GM19035 (cell line): ENCODE results near the gene TRIM59.
"Not testable (repeated sequence)": the region's sequence is repeated elsewhere in the genome, so short reads cannot be mapped to it uniquely, and the experiment has no call there.

Experiments used
- ATAC-seq: cut with Tn5 transposase; IDR thresholded peaks from one replicate; pipeline ENCODE4 v1.9.1; 2021; ENCODE audit not compliant: unreplicated experiment

TRIM59 gene

DNA sequence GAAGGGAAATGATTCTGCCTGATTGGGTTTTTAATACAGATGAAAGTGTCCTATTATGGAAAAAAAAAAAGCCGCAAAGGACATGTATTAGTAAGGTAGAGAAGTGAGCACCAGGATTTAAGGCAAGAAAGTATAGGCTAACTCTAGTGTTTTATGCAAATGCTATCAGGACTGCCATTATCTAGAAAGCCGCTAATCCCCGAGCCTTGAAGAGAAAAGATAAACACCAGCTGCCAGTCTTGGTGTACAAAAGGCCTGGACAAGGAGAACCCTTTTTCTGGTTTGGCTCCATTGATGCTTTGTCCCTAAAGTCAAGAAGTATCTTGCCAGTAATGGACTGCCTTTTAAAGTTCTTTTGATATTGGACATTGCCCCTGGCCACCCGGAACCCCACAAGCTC, 8.6 kb upstream of the TRIM59 start:
- ATAC-seq: no peak

DNA sequence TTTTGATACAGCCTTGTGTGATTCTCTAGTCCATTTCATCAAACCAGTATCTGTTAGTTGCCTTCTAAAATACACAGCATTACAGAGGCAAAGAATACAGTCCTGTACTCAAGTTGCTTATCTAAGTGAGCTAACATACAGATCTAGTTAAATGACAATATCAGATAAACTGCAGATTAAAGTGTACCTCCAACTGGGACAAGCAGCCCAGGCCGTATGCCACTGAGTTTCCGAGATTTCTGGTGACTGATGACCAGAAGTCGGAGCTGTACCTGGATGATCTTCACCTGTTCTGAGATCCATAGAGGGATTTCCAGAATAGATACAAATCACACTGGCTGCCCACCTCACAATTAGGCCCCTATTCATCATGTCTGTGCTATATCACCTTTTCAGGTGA, 6.3 kb upstream of the TRIM59 start:
- ATAC-seq: no peak

DNA sequence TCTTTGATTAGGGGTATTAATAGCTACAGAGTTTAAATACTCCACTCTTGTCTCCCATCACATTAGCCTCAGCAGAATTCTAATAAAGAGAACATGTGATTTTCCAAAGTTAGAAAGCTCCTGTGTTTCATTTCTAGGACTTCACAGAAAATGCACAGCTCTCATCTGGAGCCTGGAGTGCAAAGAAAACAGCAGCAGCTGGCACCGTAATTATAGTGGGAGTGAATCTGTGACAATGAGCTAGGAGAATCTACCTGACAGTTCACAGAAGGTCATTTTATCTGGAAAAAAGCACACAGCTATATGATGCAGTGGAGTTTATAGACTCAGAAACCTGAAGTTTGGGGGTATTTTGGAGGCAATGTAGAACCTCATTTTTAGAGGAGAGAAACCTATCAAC, 5.4 kb upstream of the TRIM59 start:
- ATAC-seq: no peak

DNA sequence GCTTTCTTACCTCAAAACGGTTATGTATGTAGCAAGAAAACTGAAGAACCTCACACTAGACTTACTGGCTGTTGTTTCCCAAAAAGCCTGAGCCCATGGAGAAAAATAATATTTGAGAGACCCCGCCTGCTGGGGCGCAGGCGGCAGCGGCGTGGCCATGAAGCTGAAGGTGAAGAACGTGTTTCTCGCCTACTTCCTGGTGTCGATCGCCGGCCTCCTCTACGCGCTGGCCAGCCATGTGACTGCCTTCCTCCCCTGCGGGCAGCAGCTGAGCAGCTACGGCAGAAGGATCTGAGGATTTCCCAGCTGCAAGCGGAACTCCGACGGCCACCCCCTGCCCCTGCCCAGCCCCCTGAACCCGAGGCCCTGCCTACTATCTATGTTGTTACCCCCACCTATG, 2.7 kb upstream of the TRIM59 start:
- ATAC-seq: not testable (repeated sequence)

DNA sequence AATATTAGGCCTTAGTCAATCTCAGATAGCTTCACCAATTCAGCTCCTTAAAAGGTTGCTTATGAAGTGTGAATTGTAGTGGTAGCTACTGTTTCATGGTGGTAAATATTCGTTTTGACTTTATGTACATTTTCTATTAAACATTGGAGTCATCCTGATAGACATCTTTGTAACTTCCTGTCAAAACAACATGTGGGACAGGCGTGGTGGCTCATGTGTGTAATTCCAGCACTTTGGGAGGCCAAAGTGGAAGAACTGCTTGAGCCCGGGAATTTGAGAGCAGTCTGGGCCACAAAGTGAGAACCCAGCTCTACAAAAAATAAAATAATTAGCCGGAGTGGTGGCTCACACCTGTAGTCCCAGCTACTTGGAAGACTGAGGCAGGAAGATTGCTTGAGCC, 2.0 kb upstream of the TRIM59 start:
- no peak for ATAC-seq

DNA sequence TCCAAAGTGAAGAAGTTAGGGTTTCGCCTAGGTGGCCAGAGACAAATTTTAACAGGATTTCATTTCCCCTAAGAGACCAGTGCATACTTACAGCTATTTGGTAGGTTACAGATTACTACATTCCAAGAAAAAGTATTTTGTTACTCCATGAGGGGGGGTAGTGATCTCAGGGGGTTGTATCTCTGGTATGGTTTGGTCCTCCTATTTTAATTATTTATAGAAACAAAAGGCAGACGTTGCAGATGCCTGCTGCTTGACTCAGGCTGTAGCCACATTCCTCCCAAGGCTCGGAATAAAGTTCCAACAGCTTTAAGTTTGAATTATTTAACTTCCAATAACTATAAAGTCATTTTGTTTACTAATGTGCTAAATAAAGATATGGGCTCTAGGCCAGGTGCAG, 1.3 kb upstream of the TRIM59 start:
- no peak for ATAC-seq

DNA sequence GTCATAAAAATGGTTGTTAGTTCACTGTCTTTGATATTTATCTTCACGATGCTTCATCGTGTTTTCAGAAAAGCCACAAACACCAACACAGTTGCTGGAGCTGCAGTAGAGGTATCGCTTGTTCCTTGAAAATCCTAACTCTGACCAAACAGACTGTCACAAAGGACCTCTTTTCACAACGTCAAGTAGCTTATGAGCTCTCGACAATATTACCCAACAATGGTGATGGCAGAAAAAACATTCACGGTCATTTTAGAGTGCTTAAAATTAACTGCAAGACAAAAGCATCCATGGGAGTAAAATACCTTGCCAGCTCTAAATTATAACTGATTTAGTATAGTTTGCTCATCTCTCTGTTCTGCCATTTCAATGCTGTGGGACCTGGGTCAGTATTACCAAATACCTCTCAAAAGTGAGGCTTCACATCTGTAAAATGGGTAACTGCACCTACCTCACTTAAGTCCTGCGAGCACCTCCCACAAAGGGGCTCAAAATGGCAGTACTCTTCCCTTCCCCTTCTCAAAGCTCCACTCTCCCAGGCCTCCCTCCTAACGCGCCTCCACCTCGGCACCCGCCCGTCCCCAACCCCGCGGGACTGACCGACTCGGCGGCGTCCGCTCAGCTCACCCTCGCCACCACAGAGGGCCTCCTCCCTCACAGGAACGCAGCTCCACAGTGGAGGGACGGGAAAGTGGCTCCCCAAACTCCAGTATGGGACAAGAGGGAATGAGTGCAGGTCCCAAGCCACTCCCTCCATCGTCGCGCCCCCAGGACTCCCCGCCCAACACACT, 546 bp downstream of the TRIM59 start:
- ATAC-seq: peak; percentile 46

DNA sequence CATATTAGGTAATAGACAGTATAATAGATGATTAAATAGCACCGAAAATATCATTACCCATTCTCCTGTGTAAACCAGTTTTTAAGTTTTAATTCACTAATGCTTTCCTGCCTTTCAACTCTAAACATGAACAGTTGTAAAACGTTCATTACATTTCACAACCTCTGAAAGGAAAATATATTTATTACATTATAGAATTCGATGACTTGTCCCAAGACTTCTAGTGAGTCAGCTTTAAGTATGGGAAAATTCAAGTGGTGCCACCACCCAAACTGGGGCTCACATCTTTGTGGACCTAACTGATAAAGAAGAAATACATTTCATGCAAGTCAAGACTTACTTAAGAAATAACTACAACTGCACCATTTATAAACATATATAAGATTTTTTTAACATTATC, 2.0 kb downstream of the TRIM59 start:
- no peak for ATAC-seq

DNA sequence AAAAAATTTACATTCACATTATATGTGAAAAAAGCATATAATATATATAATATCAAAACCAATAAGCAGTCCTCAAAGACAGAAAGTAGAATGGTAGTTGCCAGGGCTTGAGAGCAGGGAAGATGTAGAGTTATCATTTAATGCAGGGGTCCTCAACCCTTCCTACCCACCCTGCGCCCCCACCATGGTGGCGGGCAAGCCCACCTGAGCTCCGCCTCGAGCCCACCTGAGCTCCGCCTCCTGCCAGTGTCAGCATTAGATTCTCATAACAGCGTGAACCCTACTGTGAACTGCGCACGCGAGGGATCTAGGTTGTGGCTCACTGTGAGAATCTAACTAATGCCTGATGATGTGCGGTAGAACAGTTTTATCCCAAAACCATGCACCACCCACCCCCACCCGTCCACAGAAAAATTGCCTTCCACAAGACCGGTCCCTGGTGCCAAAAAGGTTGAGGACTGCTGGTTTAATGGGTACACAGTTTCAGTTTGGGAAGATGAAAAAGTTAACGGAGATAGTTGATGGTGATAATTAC, 3.0 kb downstream of the TRIM59 start:
- ATAC-seq: no peak

DNA sequence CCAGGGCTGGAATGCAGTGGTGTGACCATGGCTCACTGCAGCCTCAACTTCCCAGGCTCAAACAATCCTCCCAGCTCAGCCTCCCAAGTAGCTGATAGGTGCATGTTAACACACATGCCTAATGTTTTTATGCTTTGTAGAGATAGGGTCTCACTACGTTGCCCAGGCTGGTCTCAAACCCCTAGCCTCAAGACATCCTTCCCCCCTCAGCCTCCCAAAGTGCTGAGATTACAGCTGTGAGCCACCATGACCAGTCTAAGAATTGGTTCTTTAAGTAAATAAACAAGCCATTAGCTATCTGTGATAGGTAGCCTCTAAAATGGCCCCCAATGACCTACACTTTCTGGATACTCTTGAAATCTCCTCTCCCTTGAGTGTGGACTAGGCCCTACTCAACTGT, 3.7 kb downstream of the TRIM59 start:
- ATAC-seq: no peak

DNA sequence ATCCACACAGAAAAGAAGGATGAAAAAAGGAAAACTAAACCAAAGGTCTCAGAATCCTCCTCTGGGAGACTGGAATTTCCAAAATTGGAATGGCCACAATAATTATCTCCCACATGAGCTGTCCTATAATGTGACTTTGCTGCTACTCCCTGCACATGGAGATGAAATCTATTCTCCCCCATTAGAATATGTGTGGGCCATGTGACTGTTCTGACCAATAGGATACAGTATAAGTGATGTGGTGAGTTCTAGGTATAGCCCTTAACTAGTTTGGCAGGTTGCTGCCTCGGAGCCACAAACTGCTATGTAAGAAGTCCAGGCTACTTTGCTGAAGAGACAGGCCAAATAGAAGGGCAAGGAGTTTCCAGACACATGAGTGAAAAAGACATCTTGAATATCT, 5.2 kb downstream of the TRIM59 start:
- ATAC-seq: no peak

DNA sequence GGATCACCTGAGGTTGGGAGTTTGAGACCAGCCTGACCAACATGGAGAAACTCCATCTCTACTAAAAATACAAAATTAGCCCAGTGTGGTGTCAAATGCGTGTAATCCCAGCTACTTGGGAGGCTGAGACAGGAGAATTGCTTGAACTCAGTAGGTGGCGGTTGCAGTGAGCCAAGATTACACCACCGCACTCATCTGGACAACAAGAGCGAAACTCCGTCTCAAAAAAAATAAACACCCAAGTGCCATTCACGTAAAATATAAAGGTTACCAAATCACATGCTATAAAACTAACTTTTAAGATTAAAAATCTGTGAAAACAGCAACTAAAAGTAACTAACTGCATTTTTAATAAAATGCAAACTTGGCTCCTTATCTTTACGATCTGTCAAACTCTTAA, 8.9 kb downstream of the TRIM59 start:
- ATAC-seq: no peak

DNA sequence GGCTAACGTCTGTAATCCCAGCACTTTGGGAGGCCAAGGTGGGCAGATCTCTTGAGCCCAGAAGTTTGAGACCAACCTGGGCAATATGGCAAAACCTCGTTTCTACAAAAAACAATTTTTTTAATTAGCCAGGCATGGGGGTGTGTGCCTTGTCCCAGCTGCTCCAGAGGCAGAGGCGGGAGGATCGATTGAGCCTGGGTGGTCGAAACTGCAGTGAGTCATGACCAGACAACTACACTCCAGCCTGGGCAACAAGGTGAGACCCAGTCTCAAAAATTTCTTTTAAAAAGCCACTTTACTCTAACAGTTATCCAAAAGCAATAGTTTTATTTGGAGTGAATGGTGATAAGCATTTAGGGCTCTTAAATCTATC, 12.5 kb downstream of the TRIM59 start:
- ATAC-seq: no peak

DNA sequence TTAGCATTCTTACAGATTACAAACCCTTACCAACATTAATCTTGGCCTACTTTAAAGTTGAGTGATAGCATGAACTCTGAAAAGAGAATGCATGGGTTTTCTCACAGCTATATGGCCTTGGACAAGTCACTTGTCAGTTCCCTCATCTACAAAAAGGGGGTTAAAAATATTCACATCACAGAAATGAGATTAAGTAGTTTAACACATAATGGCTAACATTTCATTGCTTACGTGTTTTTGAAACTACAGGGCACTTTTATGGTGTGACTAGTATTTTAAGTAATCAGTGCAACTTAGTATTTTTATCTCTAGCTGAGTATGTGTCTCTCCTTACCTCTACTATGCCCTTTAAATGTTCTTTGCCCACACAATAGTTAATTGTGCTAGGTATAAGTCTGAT, 13.8 kb downstream of the TRIM59 start:
- no peak for ATAC-seq

DNA sequence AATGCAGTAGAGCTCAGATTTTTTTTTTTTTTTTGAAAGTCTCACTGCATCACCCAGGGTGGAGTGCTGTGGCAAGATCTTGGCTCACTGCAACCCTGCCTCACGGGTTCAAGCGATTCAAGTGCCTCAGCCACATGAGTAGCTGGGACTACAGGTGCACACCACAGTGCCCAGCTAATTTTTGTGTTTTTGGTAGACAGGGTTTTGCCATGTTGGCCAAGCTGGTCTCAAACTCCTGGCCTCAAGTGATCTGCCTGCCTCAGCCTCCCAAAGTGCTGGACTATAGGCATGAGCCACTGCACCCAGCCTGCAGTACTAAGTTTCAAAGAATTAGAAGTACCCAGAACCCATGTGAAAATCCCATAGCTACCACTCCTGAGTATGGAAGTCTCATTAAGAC, 14.5 kb downstream of the TRIM59 start:
- no peak for ATAC-seq

DNA sequence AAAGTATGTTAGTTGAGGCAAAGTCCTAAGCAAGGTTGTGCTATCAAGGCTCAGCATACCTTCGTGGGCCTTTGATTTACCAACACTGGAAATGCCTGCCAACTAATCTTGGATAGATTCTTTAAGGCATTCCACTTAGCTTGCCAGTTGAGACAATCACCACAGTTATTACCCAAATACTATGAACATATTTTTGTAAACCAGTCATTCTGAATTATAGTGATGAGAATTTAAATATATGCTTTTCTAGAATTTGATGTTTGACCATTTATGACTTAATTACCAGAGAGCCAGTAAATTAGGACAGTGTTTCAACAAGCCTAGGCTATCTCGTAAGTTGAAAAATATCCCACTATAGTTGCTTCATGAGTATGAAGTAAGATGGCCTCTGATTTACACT, 15.5 kb downstream of the TRIM59 start:
- ATAC-seq: no peak

DNA sequence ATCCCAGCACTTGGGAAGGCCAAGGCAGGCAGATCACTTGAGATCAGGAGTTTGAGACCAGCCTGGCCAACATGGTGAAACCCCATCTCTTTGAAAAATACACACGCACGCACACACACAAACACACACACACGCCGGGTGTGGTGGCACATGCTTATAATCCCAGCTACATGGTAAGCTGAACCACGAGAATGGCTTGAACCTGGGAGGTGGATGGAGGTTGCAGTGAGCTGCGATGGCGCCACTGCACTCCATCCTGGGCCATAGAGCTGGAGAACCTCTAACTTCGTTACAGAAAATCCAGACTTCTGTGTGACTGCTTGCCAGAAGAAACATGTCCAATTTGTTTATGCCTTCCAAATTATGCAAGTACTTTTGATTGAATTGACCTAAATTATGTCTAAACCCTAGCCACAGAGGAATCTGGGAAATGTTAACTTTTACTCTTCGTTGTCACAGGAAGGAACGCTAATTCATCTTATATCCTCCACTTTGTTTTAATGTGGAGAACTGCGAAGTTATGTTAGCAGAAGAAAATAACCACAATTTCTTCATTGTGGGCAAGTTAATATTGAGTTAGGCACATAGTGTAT, 21.7 kb downstream of the TRIM59 start:
- no peak for ATAC-seq

DNA sequence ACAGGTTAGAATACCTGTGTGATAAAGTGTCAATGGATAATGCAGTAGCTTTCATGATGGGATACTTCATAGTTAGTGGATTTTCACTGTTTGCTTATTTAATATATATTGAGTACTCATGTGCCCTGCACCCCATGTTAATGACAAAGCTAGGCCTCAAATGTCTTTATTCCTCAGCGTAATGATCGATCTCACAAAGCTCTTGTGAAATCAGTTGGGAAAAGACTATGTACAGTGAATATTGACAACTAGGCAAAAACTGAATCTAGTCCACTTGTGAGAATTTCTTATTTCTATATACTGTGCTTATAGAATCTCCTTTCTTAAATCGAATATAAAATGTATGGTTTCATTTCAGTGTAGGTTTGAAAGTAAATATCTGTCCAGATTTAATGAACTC, 32.3 kb downstream of the TRIM59 start:
- no peak for ATAC-seq

DNA sequence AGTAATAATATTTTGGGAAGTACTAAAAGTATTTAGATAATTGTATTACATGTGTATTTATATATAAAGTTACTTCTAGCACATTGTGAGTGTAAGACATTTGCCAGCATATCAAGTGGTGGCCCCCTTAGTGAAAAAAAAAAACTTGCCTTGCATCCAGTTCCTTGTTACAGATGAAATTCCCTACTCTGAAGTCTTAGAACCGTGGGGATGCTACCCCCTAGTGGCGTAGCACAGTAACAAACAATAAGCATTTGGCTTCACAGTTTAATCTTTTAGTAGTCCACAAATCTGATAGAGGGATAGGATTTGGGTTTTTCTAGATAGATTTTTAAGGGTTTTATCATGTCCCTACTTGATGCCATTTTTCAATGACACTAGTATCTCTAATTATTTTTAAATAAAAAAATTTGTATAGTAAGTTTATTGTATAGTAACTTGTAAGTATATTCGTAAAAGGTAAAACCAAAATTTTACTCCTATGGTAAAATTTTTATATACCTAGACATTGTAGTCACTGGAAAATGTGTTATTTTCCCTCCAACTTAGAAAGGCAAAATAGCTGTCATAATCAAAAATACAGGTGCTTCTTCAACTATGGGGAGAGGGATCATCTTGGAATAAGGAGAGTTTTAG, 35.9 kb downstream of the TRIM59 start:
- peak; percentile 74 for ATAC-seq

DNA sequence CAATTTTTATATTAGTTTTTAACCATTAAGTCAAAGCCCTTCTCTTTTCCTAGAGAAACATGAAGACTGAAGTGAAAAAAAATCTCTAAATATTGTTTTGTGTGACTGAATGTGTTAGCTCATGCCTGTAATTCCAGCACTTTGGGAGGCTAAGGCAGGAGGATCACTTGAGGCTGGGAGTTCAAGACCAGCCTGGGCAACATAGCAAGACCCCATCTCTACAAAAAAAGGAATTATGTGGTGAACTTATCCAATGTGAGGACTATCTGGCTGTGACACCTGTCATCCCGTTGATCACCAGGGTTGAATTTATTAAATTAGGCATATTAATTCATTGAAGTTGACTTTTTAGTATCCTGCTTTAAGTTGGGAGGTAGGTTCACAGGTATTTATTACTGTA, 37.1 kb downstream of the TRIM59 start:
- ATAC-seq: no peak

DNA sequence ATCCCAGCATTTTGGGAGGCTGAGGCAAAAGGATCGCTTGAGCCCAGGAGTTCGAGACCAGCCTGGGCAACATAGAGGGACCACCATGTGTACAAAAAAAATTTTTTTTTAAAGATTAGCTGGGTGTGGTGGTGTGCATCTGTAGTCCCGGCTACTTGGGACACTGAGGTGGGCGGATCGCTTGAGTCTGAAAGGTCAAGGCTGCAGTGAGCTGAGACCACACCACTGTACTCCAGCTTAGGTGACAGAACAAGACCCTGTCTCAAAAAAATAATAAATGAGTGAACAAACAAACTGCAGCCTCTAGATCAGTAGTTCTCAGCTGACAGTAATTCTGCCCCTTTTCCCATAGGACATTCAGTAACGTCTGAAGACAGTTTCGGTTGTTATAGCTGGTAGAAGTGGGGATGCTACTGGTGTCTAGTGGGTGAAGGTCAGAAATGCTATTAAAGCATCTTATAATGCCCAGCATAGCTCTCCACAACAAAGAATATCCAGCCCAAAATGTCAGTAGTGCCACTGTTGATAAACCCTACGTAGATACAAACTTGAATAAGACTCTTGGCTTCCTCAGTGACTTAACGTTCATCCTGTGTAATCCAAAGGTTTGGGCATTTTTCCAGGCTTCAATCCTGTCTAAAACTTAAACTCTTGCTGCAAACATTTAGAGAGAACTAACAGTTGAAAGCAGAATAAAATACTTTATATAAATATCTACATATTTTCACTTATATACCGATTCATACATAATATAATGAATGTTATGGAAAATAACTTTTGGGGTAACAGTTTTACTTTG, 39.6 kb downstream of the TRIM59 start:
- no peak for ATAC-seq
